ACHN (cell line): ENCODE measurements around the gene SPATS2L.
A peak's percentile ranks its signal among the peaks of the same experiment; 100 is the strongest.

ENCODE experiments used
- DNase-seq: peaks from one replicate; pipeline ENCODE4 v3.0.0-alpha.2; 2015
- in situ Hi-C: cut with HindIII; loops from 2 replicates; pipeline ENCODE4 v1.10.0; 2017; ENCODE audit warnings: low sequenced_read_pairs, low pct_ligation_motif_present, low pct_unique_long_range_greater_than_20kb

SPATS2L gene, protein sequence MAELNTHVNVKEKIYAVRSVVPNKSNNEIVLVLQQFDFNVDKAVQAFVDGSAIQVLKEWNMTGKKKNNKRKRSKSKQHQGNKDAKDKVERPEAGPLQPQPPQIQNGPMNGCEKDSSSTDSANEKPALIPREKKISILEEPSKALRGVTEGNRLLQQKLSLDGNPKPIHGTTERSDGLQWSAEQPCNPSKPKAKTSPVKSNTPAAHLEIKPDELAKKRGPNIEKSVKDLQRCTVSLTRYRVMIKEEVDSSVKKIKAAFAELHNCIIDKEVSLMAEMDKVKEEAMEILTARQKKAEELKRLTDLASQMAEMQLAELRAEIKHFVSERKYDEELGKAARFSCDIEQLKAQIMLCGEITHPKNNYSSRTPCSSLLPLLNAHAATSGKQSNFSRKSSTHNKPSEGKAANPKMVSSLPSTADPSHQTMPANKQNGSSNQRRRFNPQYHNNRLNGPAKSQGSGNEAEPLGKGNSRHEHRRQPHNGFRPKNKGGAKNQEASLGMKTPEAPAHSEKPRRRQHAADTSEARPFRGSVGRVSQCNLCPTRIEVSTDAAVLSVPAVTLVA

GRCh38 chr2:200306196-200306930 is at the start of gene SPATS2L:
TSS of gene SPATS2L (plus strand) at chr2:200306693. CDS start at chr2:200389245, 82,552 bp downstream.
- peak; percentile 80 for DNase-seq
- in situ Hi-C loops: no loop called here

- no peak for DNase-seq
Observed at GRCh38 chr2:200257570-200257969, 48.9 kb upstream of the SPATS2L start.

GRCh38 chr2:200258081-200258480 is 48.4 kb upstream of the SPATS2L start:
- in situ Hi-C loops: no loop called here
- DNase-seq: no peak

More at GRCh38 chr2:200257570-200257969, 48.9 kb upstream of the SPATS2L start:
- in situ Hi-C loops: no loop called here

GRCh38 chr2:200258881-200259576 is 47.5 kb upstream of the SPATS2L start:
- no peak for DNase-seq
- in situ Hi-C loops: no loop called here

GRCh38 chr2:200259577-200259957 is 46.9 kb upstream of the SPATS2L start:
- no peak for DNase-seq
- in situ Hi-C loops: no loop called here

GRCh38 chr2:200262047-200262446 is 44.4 kb upstream of the SPATS2L start:
- no peak for DNase-seq
- in situ Hi-C loops: no loop called here

DNA sequence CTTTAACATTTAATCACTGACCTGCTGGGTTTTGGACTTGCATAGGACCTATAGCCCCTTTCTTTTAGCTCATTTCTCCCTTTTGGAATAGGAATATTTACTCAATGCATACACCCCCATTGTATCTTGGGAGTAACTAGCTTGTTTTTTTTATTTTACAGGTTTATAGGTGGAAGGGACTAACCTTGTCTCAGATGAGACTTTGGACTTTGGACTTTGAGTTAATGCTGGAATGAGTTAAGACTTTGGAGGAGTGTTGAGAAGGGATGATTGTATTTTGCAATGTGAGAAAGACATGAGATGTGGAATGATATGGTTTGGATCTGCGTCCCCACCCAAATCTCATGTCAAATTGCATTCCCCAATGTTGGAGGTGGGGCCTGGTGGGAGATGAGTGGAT is 43.2 kb upstream of the SPATS2L start:
- in situ Hi-C loops: no loop called here
- no peak for DNase-seq

GRCh38 chr2:200264631-200265030 is 41.9 kb upstream of the SPATS2L start:
- DNase-seq: no peak
- in situ Hi-C loops: no loop called here

DNA sequence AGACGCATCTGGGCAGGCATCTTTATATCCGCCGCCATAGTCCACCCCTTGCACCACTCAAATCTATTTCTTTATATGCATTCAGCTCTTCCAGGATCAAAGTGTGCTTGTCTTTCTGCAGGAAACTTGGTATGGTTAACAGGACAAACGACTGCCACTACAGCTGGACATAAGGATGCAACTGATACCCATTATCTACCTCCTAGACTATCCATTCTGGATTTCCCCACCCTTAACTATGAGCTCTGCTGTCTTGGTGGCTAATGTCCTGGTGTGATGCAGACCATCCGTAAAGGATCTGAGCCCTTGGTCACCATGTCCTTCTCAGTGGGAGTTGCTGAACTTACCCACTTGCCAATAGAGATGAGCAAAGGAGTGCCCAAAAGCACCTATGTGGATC is 40.1 kb upstream of the SPATS2L start:
- DNase-seq: no peak
- in situ Hi-C loops: no loop called here

DNA sequence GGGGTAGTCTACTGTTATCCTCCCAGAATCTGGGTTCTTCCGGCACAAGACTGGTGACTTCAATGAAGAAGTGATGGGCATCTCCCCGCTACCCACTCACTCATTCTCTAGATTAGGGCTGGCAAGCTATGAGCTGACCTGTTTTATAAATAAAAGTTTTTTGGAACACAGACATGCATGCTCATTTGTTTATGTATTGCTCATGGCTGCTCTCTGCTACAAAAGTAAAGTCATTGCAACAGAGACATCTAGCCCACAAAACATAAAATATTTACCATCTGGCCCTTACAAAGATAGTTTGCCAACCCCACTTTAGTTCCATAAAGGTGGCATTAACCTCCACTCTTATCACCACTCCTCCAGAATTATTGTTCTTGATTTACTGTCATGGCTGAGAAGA is 39.1 kb upstream of the SPATS2L start:
- DNase-seq: no peak
- in situ Hi-C loops: no loop called here

DNA sequence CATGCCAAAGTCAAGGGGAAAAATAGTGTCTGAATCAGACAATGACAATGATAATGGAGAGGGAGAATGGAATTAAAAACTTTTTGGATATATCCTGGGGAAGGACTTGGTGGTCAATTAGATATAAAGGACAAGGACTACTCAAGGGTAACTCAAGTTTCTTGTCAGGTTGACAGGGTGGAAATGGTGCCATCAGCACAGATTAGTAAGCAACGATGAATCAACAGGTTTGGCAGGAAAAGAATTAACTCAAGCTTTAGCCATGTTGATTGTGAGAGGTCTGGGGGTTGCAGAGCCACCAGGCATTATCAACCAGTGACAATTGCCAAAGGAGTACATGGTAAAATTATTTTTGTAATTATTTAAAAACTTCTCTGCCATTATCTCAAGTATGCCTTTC is 35.8 kb upstream of the SPATS2L start:
- in situ Hi-C loops: no loop called here
- DNase-seq: no peak

- in situ Hi-C loops: no loop called here
- DNase-seq: no peak
Observed at GRCh38 chr2:200272320-200272719, 34.2 kb upstream of the SPATS2L start.

GRCh38 chr2:200274116-200275075 is 32.1 kb upstream of the SPATS2L start:
- in situ Hi-C loops: no loop called here
- DNase-seq: no peak

- no peak for DNase-seq
- in situ Hi-C loops: no loop called here
Observed at GRCh38 chr2:200275295-200276013, 31.0 kb upstream of the SPATS2L start.

DNA sequence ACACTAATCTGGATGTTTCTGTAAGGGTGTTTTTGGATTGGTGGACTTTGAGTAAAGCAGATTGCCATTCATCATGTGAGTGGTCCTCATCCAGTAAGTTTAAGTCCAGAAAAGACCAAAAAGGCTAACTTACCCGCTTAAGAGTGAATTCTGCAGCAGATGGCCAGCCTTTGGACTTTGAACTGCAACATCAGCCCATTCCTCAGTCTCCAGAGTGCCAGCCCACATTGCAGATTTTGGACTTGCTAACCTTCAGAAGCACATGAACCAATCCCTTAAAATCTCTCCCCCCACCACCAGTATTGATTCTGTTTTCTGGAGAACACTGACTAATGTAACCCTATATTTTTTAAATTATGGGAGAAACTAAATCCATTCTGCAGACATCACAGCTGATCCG is 30.0 kb upstream of the SPATS2L start:
- in situ Hi-C loops: no loop called here
- no peak for DNase-seq

DNA sequence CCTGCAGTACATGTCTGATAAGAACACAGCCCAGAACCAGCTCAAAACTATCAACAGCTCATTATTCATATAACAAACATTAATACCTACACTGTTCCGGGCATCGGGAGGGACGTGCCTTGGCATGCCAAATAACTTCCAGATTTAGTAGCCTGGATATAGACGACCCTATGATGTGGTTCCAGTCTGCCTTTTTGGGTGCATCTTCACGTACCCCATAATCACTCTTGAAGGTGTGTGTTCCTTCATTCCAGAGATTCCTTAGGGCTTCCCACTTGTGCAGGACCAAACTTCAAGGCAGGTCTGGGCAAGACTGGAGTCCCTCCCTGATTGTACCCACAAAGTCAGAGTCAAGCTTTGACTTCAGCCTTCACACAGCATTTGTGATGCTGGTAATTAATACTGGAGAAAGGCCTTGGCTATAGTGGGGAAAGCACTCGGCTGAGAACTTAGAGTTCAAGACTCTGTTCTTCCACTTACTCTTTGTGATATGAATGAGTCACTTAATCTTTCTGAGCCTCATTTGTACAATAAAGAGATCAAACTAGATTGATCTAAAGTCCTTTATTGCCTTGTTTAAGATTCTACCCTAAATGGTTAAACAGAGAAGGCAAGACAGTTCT is 27.7 kb upstream of the SPATS2L start:
- in situ Hi-C loops: no loop called here
- no peak for DNase-seq

DNA sequence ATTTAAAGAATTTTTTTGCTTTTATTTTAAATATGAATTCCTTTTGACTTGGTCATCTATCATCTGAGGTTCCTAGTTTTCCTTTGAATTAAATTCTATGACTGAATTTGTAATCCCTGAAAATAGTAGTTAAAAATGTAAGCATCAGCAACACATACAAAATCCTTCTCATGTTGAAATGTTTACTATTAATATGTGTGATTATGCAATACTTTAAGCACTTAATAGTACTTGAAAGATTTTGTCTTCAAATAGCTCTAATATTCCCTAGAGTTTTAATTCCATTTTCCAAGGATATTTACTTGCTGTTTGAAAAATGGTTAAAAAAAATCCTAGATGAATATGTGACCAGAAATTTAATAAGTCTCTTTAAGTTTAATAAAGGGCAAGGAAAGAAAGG is 26.6 kb upstream of the SPATS2L start:
- in situ Hi-C loops: no loop called here

More for the DNA sequence above, 26.6 kb upstream of the SPATS2L start:
- DNase-seq: no peak
